GM18502 (cell line): ENCODE measurements around the gene MSRB1.

ENCODE experiments used
- ATAC-seq: cut with Tn5 transposase; IDR thresholded peaks from one replicate; pipeline ENCODE4 v1.9.1; 2021; ENCODE audit warnings: mild to moderate bottlenecking; ENCODE audit not compliant: unreplicated experiment, poor library complexity

Gene MSRB1

GRCh38 chr16:1942810-1943726 is at the start of gene MSRB1:
Gene MSRB1, minus strand, starts transcription at chr16:1943199. Its CDS starts 43 bp downstream, at chr16:1943156.
- ATAC-seq, result peak; percentile 91

- peak; percentile 56 for ATAC-seq
Observed at GRCh38 chr16:1991948-1992703, 49.1 kb upstream of the MSRB1 start.

- ATAC-seq, result no peak
Observed at GRCh38 chr16:1991588-1991947, 48.6 kb upstream of the MSRB1 start.

GRCh38 chr16:1991135-1991551 is 48.1 kb upstream of the MSRB1 start:
- ATAC-seq, result no peak

- ATAC-seq, result no peak
Observed at GRCh38 chr16:1990351-1991134, 47.5 kb upstream of the MSRB1 start.

GRCh38 chr16:1990101-1990350 is 47.0 kb upstream of the MSRB1 start:
- no peak for ATAC-seq

GRCh38 chr16:1989209-1990100 is 46.5 kb upstream of the MSRB1 start, which contains the start of gene SYNGR3:
Gene SYNGR3, plus strand, starts transcription at chr16:1989970. Its CDS starts 133 bp downstream, at chr16:1990103.
- no peak for ATAC-seq

GRCh38 chr16:1987198-1987597 is 44.2 kb upstream of the MSRB1 start:
- no peak for ATAC-seq

- ATAC-seq, result no peak
Observed at GRCh38 chr16:1985466-1986150, 42.6 kb upstream of the MSRB1 start.

- peak; percentile 17 for ATAC-seq
Observed at GRCh38 chr16:1984347-1985225, 41.6 kb upstream of the MSRB1 start.

GRCh38 chr16:1983544-1984346 is 40.7 kb upstream of the MSRB1 start, which contains the start of gene GFER:
Gene GFER, plus strand, starts transcription at chr16:1984193. Its CDS starts 26 bp downstream, at chr16:1984219.
- ATAC-seq, result peak; percentile 77

GRCh38 chr16:1982991-1983543 is 40.1 kb upstream of the MSRB1 start:
- ATAC-seq, result no peak

GRCh38 chr16:1982013-1982433 is 39.0 kb upstream of the MSRB1 start:
- no peak for ATAC-seq

- ATAC-seq, result no peak
Observed at GRCh38 chr16:1981398-1981836, 38.4 kb upstream of the MSRB1 start, which contains the start of gene NOXO1. Gene NOXO1, minus strand, starts transcription at chr16:1981469. Its CDS starts 290 bp downstream, at chr16:1981179.

GRCh38 chr16:1980770-1981087 is 37.7 kb upstream of the MSRB1 start:
- no peak for ATAC-seq

GRCh38 chr16:1980030-1980769 is 37.2 kb upstream of the MSRB1 start:
- no peak for ATAC-seq
